Liver (tissue), 3 donors: ENCODE data around the gene ILKAP.

Experiments used
- ATF3 ChIP-seq: IDR thresholded peaks from 2 replicates; pipeline ENCODE4 v1.6.1; 2016; ENCODE audit warnings: antibody characterized with exemption
- CTCF ChIP-seq: fragments of 150-350 bp; IDR thresholded peaks from 2 replicates; pipeline ENCODE4 v1.5.1; 2017; ENCODE audit warnings: improper control_type of control experiment, low read depth, low read length; ENCODE audit not compliant: missing input control
- FOXA1 ChIP-seq: IDR thresholded peaks from 2 replicates; pipeline ENCODE4 v1.6.1; 2016; ENCODE audit warnings: antibody characterized with exemption
- JUND ChIP-seq, 2 donors: IDR thresholded peaks; 2 replicates each; pipeline ENCODE4 v1.6.1; 2016; ENCODE audit warnings: antibody characterized with exemption in 2 of 2
- MAX ChIP-seq: IDR thresholded peaks from 2 replicates; pipeline ENCODE4 v1.6.1; 2016; ENCODE audit warnings: antibody characterized with exemption
- RAD21 ChIP-seq, 2 donors: IDR thresholded peaks; 2 replicates each; pipeline ENCODE4 v1.6.1; 2016; ENCODE audit warnings: antibody characterized with exemption in 2 of 2, mild to moderate bottlenecking in 2 of 2
- SP1 ChIP-seq: IDR thresholded peaks from 2 replicates; pipeline ENCODE4 v1.6.1; 2018; ENCODE audit warnings: antibody characterized with exemption, mild to moderate bottlenecking
- TAF1 ChIP-seq: conservative IDR thresholded peaks from 2 replicates; pipeline ENCODE4 v1.6.1; 2016; ENCODE audit warnings: antibody characterized with exemption, mild to moderate bottlenecking
- YY1 ChIP-seq: IDR thresholded peaks from 2 replicates; pipeline ENCODE4 v1.6.1; 2016; ENCODE audit warnings: antibody characterized with exemption, mild to moderate bottlenecking
- donor health status: healthy.
- donor health status: healthy.

- TF ChIP-seq MAX: no peak
- TF ChIP-seq ATF3: no peak
- no peak for TF ChIP-seq SP1
- no peak for TF ChIP-seq CTCF
- TF ChIP-seq RAD21 (IDR thresholded peaks at IDR 0.05): no peak
- TF ChIP-seq JUND (IDR thresholded peaks at IDR 0.05): no peak
- no peak for TF ChIP-seq TAF1
- TF ChIP-seq YY1: no peak
- TF ChIP-seq FOXA1: no peak
Observed at GRCh38 chr2:238152771-238153688, 50.5 kb downstream of the ILKAP start.
